ENCODE results near the gene BPHL.
"Not testable (repeated sequence)": the region's sequence is repeated elsewhere in the genome, so short reads cannot be mapped to it uniquely, and the experiment has no call there.

The BPHL gene

DNA sequence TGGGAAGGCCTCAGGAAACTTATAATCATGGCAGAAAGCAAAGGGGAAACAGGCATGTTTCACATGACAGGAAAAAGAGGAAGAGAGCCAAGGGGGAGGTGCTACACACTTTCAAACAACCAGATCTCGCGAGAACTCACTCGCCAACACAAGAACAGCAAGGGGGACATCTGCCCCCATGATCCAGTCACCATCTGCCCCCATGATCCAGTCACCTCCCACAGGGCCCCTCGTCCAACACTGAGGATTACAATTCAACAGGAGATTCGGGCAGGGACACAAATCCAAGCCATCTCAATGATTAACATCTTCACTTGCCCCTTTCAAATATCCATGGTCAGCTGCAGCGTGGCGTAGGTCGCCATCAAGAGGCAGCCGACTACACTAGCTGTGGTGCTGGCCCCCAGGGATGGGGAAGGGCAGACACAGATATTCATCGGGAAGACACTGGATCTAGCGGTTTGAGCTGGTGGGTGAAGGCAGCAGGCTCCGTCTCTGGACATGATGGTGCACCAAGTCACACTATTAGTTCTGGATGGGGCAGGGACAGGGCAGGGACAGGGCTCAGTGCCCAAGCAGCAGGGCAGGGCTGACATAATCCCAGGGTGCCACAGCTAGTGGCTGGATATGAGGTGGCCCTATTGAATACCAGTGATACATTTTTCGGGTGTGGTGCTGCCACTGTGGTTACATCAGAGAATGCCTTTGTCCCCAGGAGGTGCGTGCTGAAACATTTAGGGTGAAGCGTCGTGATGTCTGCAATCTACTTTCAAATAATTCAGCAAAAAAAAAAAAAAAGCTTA is 77.4 kb downstream of the BPHL start:
- no peaks in the 10 kb centered on the region for H3K27me3 ChIP-seq (replicated peaks; ENCODE audit: control insufficient read depth, insufficient read depth, low read length)
- TF ChIP-seq, protein P1, sequence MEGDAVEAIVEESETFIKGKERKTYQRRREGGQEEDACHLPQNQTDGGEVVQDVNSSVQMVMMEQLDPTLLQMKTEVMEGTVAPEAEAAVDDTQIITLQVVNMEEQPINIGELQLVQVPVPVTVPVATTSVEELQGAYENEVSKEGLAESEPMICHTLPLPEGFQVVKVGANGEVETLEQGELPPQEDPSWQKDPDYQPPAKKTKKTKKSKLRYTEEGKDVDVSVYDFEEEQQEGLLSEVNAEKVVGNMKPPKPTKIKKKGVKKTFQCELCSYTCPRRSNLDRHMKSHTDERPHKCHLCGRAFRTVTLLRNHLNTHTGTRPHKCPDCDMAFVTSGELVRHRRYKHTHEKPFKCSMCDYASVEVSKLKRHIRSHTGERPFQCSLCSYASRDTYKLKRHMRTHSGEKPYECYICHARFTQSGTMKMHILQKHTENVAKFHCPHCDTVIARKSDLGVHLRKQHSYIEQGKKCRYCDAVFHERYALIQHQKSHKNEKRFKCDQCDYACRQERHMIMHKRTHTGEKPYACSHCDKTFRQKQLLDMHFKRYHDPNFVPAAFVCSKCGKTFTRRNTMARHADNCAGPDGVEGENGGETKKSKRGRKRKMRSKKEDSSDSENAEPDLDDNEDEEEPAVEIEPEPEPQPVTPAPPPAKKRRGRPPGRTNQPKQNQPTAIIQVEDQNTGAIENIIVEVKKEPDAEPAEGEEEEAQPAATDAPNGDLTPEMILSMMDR (IDR thresholded peaks at IDR 0.05; ENCODE audit: insufficient read depth, low read length, poor library complexity, severe bottlenecking) = no peak
- H3K36me3 ChIP-seq (ENCODE audit: control insufficient read depth, insufficient read depth, low read length) = no peaks in the 10 kb centered on the region
- DNase-seq (ENCODE audit: extremely low read depth, insufficient read length) = no peak
- no peak overlapping the region for H3K4me3 ChIP-seq (replicated peaks; ENCODE audit: low read depth, low read length)

DNA sequence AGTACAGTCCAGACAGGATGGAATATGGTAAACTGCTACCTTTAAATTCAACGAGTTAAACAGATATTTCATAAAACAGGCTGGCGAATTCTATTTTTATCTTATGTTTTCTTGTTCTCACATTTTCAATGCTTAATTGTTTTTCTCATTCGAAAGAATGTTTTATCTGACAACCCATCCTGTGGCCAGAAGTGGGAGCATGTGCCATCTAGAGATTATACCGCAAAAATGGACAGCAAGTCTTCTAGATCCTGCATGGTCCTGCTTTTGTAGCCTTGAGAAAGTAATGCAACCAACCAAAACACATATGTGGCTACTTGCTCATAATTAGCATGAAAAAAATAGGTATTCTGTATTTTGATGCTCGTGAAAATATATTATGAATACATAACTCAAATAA is 78.3 kb downstream of the BPHL start:
- H3K27me3 ChIP-seq (replicated peaks; ENCODE audit: control insufficient read depth, insufficient read depth, low read length) = no peaks in the 10 kb centered on the region
- TF ChIP-seq, protein P1 (IDR thresholded peaks at IDR 0.05; ENCODE audit: insufficient read depth, low read length, poor library complexity, severe bottlenecking) = no peak
- DNase-seq (ENCODE audit: extremely low read depth, insufficient read length) = no peak

DNA sequence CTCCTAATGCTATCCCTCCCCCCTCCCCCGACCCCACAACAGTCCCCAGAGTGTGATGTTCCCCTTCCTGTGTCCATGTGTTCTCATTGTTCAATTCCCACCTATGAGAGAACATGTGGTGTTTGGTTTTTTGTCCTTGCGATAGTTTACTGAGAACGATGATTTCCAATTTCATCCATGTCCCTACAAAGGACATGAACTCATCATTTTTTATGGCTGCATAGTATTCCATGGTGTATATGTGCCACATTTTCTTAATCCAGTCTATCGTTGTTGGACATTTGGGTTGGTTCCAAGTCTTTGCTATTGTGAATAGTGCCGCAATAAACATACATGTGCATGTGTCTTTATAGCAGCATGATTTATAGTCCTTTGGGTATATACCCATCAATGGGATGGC is 79.2 kb downstream of the BPHL start:
- H3K36me3 ChIP-seq (ENCODE audit: control insufficient read depth, insufficient read depth, low read length); H3K27me3 ChIP-seq (replicated peaks; ENCODE audit: control insufficient read depth, insufficient read depth, low read length); H3K4me3 ChIP-seq (replicated peaks; ENCODE audit: low read depth, low read length); DNase-seq (ENCODE audit: extremely low read depth, insufficient read length): not testable (repeated sequence)

More for the DNA sequence above, 78.3 kb downstream of the BPHL start:
- Histone ChIP-seq H3K4me3 (replicated peaks; ENCODE audit: low read depth, low read length) (no peak overlapping the region), H3K36me3 (ENCODE audit: control insufficient read depth, insufficient read depth, low read length) (no peaks in the 10 kb centered on the region)

DNA sequence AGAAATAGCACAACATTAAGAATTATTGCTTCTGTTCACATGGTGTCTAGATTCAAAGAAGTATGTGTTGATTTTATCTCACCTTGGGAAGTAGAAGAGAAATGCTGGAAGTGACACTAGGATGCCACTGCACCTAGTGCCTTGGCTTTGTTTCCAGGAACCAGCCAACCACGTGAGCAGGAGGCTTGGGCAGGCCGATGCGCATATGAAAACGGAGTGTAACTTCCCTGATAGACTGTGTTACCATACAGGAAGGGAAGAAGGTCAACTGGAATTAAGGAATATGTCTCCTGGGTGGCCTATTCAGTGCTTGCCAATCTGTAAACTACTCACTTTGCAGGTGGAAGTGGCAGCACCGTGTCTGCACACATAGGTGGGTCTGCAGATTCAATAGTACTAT is 80.9 kb downstream of the BPHL start:
- no peak overlapping the region for H3K4me3 ChIP-seq (replicated peaks; ENCODE audit: low read depth, low read length)
- H3K36me3 ChIP-seq (ENCODE audit: control insufficient read depth, insufficient read depth, low read length) = no peaks in the 10 kb centered on the region
- TF ChIP-seq, protein P1 (IDR thresholded peaks at IDR 0.05; ENCODE audit: insufficient read depth, low read length, poor library complexity, severe bottlenecking) = no peak
- no peak for DNase-seq (ENCODE audit: extremely low read depth, insufficient read length)
- H3K27me3 ChIP-seq (replicated peaks; ENCODE audit: control insufficient read depth, insufficient read depth, low read length) = no peaks in the 10 kb centered on the region

DNA sequence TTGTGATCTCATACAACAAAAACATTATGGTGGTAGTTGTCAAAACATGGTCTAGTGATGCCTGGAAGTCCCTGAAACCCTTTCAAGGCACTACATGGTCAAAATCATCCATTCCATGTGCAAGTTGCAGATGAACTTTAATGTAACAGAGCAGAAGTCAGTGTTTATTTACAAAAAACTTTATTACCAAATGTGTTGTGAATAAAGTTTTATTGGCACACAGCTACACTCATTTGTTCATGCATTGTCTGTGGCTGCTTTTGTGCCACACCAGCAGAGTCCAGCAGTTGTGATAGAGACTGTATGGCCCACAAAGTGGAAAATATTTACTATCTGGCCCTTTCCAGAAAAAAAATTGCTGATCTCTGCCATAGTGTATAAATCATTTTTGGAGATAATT is 82.2 kb downstream of the BPHL start:
- TF ChIP-seq, protein P1 (IDR thresholded peaks at IDR 0.05; ENCODE audit: insufficient read depth, low read length, poor library complexity, severe bottlenecking) = no peak
- H3K27me3 ChIP-seq (replicated peaks; ENCODE audit: control insufficient read depth, insufficient read depth, low read length) = no peaks in the 10 kb centered on the region
- DNase-seq (ENCODE audit: extremely low read depth, insufficient read length) = no peak
- H3K4me3 ChIP-seq (replicated peaks; ENCODE audit: low read depth, low read length) = no peak overlapping the region
- no peaks in the 10 kb centered on the region for H3K36me3 ChIP-seq (ENCODE audit: control insufficient read depth, insufficient read depth, low read length)

DNA sequence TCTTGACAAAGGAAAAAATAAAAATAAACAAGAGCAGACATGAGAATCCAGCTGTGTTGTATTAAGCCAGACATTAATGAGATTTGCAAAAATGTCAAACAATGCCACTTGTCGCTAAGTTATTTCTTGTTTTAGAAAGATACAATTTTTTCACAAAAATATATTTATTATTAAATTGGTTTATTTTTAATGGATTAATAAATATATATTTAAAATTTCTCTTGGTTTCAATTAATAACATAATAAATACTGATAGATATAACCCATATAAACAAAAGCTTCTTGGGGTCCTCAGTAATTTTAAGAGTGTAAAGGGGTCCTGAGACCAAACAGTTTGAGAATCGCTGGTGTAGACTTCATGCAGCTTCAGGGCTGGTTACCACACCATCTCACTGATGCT is 82.9 kb downstream of the BPHL start:
- TF ChIP-seq, protein P1 (IDR thresholded peaks at IDR 0.05; ENCODE audit: insufficient read depth, low read length, poor library complexity, severe bottlenecking) = no peak
- Histone ChIP-seq H3K36me3 (ENCODE audit: control insufficient read depth, insufficient read depth, low read length) (no peaks in the 10 kb centered on the region), H3K27me3 (replicated peaks; ENCODE audit: control insufficient read depth, insufficient read depth, low read length) (no peaks in the 10 kb centered on the region), H3K4me3 (replicated peaks; ENCODE audit: low read depth, low read length) (no peak overlapping the region)
- DNase-seq (ENCODE audit: extremely low read depth, insufficient read length) = no peak
